ENCODE measurements around the gene PXDN. TPM values are rescaled to one million over a fixed set of nuclear protein-coding genes. Genes with fewer than 3 reads are reported as not detected.

The PXDN gene
- total and polyA plus RNA-seq, 9 of the 15 experiments (the other 6 are each of a cell fraction or from before 2014, with no cell fraction given): 0.49 TPM; not detected in 8

DNA sequence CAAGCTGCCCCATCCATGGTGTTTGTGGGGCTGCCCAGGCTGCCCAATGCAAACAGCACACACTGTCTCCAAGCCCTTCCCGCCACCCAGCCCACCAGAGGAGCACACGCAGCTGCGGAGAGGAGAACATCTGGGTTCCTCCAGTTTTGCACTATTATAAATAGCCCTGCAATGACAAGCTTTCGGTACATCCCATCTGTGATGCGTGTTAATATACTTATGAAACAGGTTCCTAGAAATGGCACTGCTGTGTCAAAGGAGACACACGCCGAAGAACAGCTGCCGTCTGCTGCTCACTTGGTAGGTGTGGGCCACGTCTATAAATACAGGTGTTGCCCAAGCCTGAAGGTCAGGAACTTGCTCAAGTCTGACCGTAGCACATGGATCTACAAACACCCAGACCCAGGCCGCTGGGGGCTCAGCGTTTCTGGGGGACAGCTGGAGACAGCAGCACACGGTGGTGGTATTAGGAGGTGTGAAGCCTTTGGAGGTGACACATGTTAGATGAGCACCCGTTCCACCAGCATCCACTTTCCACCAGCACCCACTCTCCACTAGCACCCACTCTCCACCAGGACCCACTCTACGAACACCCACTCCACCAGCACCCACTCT, 34.3 kb downstream of the PXDN start:
- ATAC-seq (no peak), FAIRE-seq (no peak), DNase-seq (ENCODE audit: extremely low read depth in 1 of 4, low spot score in 3 of 4) (no peak)
- Histone ChIP-seq H3K79me2 (ENCODE audit: control insufficient read depth, insufficient read depth, low read length) (no peaks in the 10 kb centered on the region), H2AFZ (ENCODE audit: low read depth, low read length) (no peak overlapping the region), H3K9me1 (ENCODE audit: control insufficient read depth, insufficient read depth, low read length) (no peaks in the 10 kb centered on the region), H3K4me3 (no peak overlapping the region), H3K27me3 (ENCODE audit: control insufficient read depth in 2 of 2, insufficient read depth in 2 of 2, low read length in 2 of 2) (peaks cover 0 to 50% of the 10 kb centered on the region in 2 experiments; a peak in 2 of 5 replicates), H3K9me3 (replicated peaks; ENCODE audit: control insufficient read depth, insufficient read depth, low read depth, low read length) (no peaks in the 10 kb centered on the region), H3K36me3 (ENCODE audit: control insufficient read depth, insufficient read depth, low read length) (no peaks in the 10 kb centered on the region), H3K4me1 (replicated peaks in 1 of 2; ENCODE audit: control insufficient read depth in 2 of 2, insufficient read depth in 2 of 2, low read length in 2 of 2) (no peaks in the 10 kb centered on the region), H4K20me1 (replicated peaks; ENCODE audit: control insufficient read depth, insufficient read depth, low read length) (no peaks in the 10 kb centered on the region), H3K4me2 (ENCODE audit: insufficient read depth, low read length) (no peak overlapping the region), H3K27ac (ENCODE audit: extremely low read depth, low read depth, low read length) (no peak overlapping the region), H3K9ac (ENCODE audit: insufficient read depth in 1 of 2, low read depth in 2 of 2, low read length in 2 of 2) (no peak overlapping the region)
- WGBS (ENCODE audit: insufficient coverage, low coverage, missing lambda C conversion rate): 4% methylated on average over 15 of the region's 15 CpGs
- intact Hi-C loops (cut with micrococcal nuclease): no loop called here
- in situ Hi-C loops (cut with MboI): no loop called here
- ChIA-PET POLR2A (no interaction called here), CTCF (ENCODE audit: low intra/inter-chr PET ratio) (no interaction called here)
- TF ChIP-seq, protein P1, sequence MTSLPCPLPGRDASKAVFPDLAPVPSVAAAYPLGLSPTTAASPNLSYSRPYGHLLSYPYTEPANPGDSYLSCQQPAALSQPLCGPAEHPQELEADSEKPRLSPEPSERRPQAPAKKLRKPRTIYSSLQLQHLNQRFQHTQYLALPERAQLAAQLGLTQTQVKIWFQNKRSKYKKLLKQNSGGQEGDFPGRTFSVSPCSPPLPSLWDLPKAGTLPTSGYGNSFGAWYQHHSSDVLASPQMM (CRISPR knock-in tag; IDR thresholded peaks at IDR 0.05): no peak
- TF ChIP-seq NFRKB (IDR thresholded peaks at IDR 0.05; ENCODE audit: low read depth) (no peak), PHB (CRISPR knock-in tag; IDR thresholded peaks at IDR 0.05) (no peak), TARDBP (IDR thresholded peaks at IDR 0.05) (no peak), TFAM (CRISPR knock-in tag; conservative IDR thresholded peaks at IDR 0.05) (no peak), ZFPM2 (CRISPR knock-in tag; IDR thresholded peaks at IDR 0.05) (no peak), BRF1 (IDR thresholded peaks at IDR 0.05; ENCODE audit: borderline replicate concordance, extremely low read depth, insufficient read length) (no peak), ZNF224 (CRISPR knock-in tag; IDR thresholded peaks at IDR 0.05) (no peak), POLR3G (IDR thresholded peaks at IDR 0.05; ENCODE audit: extremely low read depth, insufficient read length, insufficient replicate concordance) (no peak), ZNF830 (CRISPR knock-in tag; IDR thresholded peaks at IDR 0.05) (no peak), NFATC3 (IDR thresholded peaks at IDR 0.05) (no peak), RCOR1 (IDR thresholded peaks at IDR 0.05; ENCODE audit: borderline replicate concordance in 1 of 2, low read depth in 2 of 2, low read length in 2 of 2) (no peak), BRD4 (IDR thresholded peaks at IDR 0.05) (no peak)
- TF ChIP-seq, protein P2, sequence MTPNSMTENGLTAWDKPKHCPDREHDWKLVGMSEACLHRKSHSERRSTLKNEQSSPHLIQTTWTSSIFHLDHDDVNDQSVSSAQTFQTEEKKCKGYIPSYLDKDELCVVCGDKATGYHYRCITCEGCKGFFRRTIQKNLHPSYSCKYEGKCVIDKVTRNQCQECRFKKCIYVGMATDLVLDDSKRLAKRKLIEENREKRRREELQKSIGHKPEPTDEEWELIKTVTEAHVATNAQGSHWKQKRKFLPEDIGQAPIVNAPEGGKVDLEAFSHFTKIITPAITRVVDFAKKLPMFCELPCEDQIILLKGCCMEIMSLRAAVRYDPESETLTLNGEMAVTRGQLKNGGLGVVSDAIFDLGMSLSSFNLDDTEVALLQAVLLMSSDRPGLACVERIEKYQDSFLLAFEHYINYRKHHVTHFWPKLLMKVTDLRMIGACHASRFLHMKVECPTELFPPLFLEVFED (CRISPR knock-in tag; conservative IDR thresholded peaks at IDR 0.05): no peak
- TF ChIP-seq, protein P3, sequence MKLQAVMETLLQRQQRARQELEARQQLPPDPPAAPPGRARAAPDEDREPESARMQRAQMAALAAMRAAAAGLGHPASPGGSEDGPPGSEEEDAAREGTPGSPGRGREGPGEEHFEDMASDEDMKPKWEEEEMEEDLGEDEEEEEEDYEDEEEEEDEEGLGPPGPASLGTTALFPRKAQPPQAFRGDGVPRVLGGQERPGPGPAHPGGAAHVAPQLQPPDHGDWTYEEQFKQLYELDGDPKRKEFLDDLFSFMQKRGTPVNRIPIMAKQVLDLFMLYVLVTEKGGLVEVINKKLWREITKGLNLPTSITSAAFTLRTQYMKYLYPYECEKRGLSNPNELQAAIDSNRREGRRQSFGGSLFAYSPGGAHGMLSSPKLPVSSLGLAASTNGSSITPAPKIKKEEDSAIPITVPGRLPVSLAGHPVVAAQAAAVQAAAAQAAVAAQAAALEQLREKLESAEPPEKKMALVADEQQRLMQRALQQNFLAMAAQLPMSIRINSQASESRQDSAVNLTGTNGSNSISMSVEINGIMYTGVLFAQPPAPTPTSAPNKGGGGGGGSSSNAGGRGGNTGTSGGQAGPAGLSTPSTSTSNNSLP (IDR thresholded peaks at IDR 0.05; ENCODE audit: borderline replicate concordance, low read depth, low read length): no peak
- TF ChIP-seq, protein P4, sequence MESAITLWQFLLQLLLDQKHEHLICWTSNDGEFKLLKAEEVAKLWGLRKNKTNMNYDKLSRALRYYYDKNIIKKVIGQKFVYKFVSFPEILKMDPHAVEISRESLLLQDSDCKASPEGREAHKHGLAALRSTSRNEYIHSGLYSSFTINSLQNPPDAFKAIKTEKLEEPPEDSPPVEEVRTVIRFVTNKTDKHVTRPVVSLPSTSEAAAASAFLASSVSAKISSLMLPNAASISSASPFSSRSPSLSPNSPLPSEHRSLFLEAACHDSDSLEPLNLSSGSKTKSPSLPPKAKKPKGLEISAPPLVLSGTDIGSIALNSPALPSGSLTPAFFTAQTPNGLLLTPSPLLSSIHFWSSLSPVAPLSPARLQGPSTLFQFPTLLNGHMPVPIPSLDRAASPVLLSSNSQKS (CRISPR knock-in tag; IDR thresholded peaks at IDR 0.05): no peak
- no TSS peak for BruUV-seq (replicated peaks)

Data from K562 (cell line).